Measurements from ENCODE around the gene NMNAT3.

NMNAT3 gene

GRCh38 chr3:139578783-139579182 lies 99.0 kb downstream of the NMNAT3 start:
- TF ChIP-seq, protein P1, sequence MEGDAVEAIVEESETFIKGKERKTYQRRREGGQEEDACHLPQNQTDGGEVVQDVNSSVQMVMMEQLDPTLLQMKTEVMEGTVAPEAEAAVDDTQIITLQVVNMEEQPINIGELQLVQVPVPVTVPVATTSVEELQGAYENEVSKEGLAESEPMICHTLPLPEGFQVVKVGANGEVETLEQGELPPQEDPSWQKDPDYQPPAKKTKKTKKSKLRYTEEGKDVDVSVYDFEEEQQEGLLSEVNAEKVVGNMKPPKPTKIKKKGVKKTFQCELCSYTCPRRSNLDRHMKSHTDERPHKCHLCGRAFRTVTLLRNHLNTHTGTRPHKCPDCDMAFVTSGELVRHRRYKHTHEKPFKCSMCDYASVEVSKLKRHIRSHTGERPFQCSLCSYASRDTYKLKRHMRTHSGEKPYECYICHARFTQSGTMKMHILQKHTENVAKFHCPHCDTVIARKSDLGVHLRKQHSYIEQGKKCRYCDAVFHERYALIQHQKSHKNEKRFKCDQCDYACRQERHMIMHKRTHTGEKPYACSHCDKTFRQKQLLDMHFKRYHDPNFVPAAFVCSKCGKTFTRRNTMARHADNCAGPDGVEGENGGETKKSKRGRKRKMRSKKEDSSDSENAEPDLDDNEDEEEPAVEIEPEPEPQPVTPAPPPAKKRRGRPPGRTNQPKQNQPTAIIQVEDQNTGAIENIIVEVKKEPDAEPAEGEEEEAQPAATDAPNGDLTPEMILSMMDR (IDR thresholded peaks at IDR 0.05; ENCODE audit: insufficient read depth, low read depth, low read length, missing control alignments): no peak
- no peak for DNase-seq (ENCODE audit: low read depth)
- H3K4me3 ChIP-seq (ENCODE audit: low read length): no peak overlapping the region

- no peak for DNase-seq (ENCODE audit: low read depth)
- TF ChIP-seq, protein P1 (IDR thresholded peaks at IDR 0.05; ENCODE audit: insufficient read depth, low read depth, low read length, missing control alignments): no peak
Observed at GRCh38 chr3:139577909-139578308, 99.9 kb downstream of the NMNAT3 start.

GRCh38 chr3:139577346-139577745 lies 100.4 kb downstream of the NMNAT3 start:
- TF ChIP-seq, protein P1 (IDR thresholded peaks at IDR 0.05; ENCODE audit: insufficient read depth, low read depth, low read length, missing control alignments): no peak
- DNase-seq (ENCODE audit: low read depth): no peak
- no peak overlapping the region for H3K4me3 ChIP-seq (ENCODE audit: low read length)

More at GRCh38 chr3:139577909-139578308, 99.9 kb downstream of the NMNAT3 start:
- no peak overlapping the region for H3K4me3 ChIP-seq (ENCODE audit: low read length)

DNA sequence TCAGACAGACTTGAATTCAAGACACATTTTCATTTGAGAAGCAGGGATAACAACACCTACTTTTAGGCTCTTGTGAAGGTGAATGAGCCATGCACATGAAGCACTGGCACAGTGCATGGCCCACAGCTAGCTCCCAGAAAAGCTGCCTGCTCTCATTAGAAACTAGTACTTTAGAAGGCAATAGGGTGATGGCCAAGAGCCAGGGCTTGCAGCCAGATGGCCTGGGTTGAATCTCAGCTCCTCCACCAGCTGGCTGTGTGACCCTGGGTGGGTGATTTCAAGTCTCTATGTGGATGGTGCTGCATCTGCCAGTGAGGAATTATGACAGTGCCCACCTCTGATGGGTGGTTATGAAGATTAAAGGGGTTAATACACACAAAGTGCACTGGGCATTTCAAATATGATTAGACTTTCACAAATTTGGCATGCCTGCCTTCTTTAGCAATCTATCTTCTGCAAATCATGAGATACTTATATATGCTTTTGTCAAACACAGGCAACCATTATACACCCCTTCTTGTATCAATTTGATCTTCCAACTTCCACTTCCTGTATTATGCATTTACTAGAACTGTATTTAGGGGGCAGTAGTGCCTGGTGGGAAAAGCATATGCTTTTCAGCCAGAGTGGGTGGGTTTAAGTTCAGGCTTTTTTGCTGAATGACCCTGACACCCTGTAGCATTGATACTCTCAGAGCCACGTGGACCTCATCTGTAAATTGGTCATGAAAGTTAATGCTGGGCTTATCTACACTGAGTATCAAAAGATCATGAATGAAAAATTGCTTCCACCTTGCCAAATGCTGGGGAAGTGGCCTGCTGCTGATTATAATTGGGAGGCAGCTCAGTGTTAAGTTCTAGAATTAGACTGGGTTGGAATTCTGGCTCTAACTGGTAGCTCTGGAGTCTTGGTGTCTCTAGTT lies 103.5 kb downstream of the NMNAT3 start:
- H3K4me3 ChIP-seq (ENCODE audit: low read length): no peak overlapping the region
- no peak for DNase-seq (ENCODE audit: low read depth)
- TF ChIP-seq, protein P1 (IDR thresholded peaks at IDR 0.05; ENCODE audit: insufficient read depth, low read depth, low read length, missing control alignments): no peak

- peak; percentile 23 for DNase-seq (ENCODE audit: low read depth)
- H3K4me3 ChIP-seq (ENCODE audit: low read length): no peak overlapping the region
- TF ChIP-seq, protein P1 (IDR thresholded peaks at IDR 0.05; ENCODE audit: insufficient read depth, low read depth, low read length, missing control alignments): no peak
Observed at GRCh38 chr3:139572847-139573672, 104.7 kb downstream of the NMNAT3 start.

DNA sequence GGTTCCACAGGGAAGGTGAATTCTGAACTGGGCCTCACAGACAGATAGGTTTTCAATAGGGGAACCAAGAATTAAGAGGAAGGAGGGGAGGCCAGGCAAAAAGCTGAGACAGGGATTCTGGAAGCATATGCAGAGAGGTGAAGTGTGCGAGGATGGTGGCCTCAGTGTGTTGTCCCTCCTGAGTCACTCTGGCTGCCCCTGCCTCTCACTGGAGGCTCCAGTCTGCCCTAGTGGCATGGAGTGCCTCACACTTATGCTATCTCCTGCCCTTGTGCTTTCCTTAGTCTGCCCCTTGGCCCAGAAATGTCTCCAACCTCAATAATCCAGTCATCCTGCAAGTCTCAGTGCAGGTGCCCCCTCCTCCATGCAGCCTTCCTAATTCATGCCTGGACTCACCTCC lies 106.1 kb downstream of the NMNAT3 start:
- DNase-seq (ENCODE audit: low read depth): no peak
- H3K4me3 ChIP-seq (ENCODE audit: low read length): no peak overlapping the region
- TF ChIP-seq, protein P1 (IDR thresholded peaks at IDR 0.05; ENCODE audit: insufficient read depth, low read depth, low read length, missing control alignments): no peak
